GM19324 (cell line): ENCODE results near the gene SCYL3.
A peak's percentile ranks its signal among the peaks of the same experiment; 100 is the strongest.
"Not testable (repeated sequence)": the region's sequence is repeated elsewhere in the genome, so short reads cannot be mapped to it uniquely, and the experiment has no call there.

Experiments used
- ATAC-seq: cut with Tn5 transposase; IDR thresholded peaks from one replicate; pipeline ENCODE4 v1.9.1; 2021; ENCODE audit warnings: mild to moderate bottlenecking, moderate library complexity; ENCODE audit not compliant: unreplicated experiment, low FRiP score

Gene SCYL3

DNA sequence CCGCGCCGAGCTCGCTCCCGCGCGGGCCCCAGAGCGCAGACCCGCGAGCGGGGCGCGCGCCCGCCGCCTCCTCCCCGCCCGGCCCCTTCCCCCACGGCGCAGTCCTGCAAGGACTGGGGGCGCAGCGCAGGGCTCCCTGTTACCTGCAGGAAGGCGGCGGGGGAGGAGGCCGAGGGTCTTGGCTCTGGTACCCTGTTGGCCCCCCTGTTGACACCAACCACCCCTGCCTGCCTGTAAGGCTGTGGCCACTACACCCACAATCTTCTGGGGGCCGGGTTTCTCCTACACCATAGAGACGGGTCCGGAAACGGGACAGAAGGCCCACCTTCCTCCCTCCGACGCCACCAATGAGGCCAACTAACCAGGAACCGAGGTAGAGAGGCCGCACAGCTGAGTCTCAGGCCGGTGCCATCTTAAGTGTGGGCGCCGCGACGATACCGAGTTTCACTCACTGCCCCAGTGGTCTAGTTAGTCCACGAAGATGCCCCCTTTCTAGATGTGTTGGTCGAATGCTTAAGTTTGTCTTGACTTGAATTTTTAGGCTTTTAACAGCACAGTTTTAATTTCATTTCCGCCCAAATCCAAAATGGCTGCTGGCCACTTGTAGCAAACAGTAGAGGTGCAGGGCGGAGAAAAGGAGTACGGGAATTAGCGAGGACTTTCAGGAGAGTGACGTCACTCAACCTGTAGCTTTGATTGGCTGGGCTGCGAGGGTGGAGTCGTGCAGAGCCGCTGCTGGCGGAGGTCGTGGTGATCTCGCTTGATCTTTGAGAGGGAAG, at the start of gene SCYL3:
Gene SCYL3 (minus strand): TSS at position 252 of the 779 bp plus-strand sequence. CDS start 5,056 bp downstream, outside the sequence.
- peak; percentile 88 for ATAC-seq

- ATAC-seq = no peak
These were observed 48.5 kb upstream of the SCYL3 start for GRCh38 chr1:169941982-169942830.

DNA sequence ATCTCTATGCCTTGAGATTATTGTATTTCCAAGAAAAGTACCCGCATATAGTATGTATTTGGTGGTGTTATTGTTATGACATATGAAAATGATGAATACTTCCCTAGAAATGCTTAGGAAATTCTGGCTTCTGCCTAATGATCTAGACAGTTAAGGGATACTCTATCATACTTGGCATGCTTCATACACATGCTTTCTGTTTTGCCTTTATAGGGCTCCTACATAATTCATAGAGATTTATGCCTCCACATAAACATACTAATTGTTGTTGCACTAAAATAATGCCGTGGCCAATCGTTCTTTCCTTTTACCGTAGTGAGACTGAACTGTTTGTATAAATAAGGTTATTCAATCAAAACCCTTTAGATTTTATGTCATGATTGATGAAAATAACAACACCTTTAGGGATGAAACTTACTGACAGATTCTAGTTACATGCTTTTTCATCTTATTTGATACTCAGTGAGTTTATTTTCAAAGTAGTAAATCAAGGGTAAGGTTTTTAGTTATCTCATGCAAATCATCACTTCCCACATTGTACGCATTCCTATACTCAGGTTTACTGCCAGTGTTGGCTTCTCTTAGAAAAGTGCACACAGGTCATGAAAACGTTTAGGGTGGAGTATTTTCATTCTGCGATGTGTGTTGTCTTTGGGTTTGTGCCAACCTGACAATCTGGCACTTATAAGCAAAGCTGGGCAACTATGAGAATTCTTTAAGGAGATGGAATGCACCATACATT, 40.5 kb upstream of the SCYL3 start:
- no peak for ATAC-seq

GRCh38 chr1:169931795-169932231, 38.1 kb upstream of the SCYL3 start:
- ATAC-seq = no peak

GRCh38 chr1:169929210-169929526, 35.5 kb upstream of the SCYL3 start:
- ATAC-seq = no peak

DNA sequence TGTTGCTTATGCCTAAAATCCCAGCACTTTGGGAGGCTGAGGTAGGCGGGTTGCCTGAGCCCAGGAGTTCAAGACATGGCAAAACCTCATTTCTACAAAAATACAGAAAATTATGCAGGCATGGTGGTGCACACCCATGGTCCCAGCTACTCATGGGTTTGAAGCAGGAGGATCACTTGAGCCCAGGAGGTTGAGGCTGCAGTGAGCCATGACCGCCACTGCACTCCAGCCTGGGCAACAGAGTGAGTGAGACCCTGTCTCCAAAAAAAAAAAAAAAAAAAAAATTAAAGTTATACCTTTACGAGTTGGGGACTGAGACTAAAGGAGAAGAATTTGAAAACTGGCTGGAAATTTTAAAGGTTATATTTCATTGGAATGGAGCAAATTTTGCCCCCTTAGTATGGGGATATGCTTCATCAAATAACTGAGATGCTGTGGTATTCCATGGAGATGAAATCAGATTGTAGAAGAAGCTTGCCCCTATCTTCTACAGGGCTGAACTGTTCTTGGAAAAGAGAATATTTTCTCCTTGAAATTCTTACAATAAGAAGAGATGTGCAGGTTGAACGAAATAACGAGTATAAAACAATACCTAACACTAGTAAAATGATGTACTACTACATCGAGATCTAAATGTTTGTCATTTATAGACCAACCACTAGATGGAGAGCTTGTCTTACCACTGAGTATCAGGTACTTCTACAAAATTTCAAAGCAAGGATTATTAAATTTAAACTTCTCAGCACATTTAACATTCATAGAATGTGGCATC, 34.9 kb upstream of the SCYL3 start:
- no peak for ATAC-seq

DNA sequence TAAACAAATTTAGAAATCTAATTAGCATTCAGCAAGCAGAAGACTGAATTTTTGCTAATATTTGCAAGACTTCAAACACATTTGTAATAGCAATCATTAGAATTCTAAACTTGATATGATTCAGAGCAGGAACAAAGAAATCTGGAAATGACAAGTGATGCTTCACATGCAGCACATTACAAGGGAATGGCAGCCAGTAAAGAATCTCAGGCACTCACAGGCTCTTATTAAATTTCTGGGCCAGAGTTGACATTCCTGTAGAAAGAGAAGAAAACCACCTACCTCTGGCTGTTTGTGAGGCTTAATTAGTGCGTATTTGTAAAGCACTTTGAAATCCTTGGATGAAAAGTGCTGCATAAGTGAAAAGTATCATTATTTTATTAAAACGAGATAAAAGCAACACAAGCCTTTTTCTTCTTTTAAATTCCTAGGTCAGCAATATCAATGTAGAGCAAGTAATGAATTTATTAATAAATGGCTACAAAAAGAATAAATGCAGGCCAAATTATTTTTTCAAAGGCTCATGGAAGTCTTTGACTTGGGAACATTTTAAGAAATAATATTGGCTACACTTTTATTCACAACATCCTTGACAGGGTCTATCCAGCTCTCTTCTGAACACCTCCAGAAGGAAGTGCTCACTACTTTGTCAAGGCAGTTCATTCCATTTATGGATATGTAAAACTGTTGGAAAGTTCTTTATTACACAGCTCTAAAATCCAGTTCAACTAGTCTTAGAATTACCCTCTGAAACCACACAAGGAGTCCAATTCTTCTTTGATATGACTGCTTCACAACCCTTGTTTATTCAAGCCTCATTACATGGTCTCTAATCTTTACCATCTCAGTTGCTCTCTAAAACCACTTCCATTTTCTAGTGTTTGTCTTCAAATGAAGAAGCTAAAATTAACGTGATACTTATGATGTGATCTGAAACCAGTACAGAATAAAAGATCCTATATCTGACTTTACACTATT, 32.1 kb upstream of the SCYL3 start:
- no peak for ATAC-seq

- no peak for ATAC-seq
These were observed 31.1 kb upstream of the SCYL3 start for GRCh38 chr1:169924829-169925228.

DNA sequence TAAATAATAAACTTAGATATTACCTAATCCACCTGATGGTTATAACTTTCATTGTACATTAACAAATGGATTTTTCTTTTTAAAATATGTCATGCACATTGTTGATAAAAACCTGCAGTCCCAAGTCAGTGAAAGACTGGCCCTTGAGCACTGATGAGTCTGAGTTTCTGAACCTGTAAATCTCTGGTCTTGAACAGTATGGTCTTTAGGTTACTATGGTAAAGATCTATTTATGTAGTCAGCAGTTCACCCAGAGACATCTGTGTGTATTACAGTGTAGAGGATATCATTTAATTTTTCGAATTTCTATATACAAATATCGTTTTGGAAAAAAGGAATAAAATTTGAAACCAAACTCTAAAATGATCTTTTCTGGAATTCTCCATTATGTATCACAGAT, 30.4 kb upstream of the SCYL3 start:
- no peak for ATAC-seq

GRCh38 chr1:169921080-169921479, 27.4 kb upstream of the SCYL3 start:
- no peak for ATAC-seq

DNA sequence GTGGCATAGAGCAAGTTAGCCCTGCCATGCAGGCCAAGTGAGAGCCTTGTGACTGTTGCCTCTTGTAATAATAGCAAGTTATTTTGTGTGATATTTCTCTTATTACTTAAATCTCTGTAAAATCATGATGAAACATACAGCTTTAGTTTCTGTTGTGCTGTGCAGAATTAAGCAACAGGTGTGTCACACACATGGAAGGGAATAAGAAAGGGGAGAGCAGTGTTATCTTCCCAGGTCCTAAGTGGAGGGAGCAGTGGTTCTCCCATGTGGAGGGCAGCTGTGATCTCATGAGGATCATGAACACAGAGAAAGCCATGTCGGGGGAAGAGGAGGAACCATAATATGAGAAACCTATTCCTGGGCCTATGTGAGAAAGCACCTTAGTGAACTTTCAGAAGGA, 25.2 kb upstream of the SCYL3 start:
- no peak for ATAC-seq

- not testable (repeated sequence) for ATAC-seq
These were observed 24.5 kb upstream of the SCYL3 start for GRCh38 chr1:169918220-169918619.

- ATAC-seq = no peak
These were observed 21.5 kb upstream of the SCYL3 start for GRCh38 chr1:169915150-169915549.

DNA sequence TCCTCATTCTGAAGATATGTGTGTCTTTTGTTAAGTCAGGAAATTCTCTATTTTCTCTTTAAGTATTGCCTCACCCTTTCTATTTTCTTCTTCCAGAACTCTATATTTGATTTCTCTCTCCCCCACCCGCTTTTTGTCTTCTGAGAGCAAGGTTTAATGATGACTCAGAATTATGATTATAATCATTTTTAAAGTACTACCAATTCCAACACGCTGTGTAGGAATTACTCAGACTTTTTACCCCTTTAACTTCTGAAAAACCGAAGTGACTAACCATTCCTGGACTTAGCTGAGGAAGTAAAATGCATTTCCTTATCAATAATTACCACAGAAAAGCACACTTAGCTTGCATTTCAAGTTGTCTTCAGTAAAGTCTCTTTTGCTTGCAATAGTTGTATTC, 20.8 kb upstream of the SCYL3 start:
- no peak for ATAC-seq

DNA sequence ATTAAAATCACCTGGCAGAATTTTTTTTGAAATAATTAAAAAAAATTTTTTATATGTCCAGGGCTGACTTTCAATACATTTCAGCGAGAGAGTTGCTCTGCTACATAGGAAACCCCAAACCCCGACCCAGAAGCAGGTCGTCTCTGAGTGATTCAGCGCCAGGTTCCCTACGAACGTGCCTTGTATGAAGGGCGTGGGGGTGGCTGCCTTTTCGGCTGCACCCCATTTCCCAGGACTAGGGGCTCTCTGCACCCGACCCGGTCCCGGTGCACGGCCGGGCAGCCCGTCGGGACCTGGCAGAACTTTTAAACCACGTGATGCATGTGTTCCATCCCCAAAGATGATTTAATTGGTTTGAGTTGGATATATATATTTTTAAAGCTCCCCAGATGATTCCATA, 15.8 kb upstream of the SCYL3 start:
- ATAC-seq = no peak

- no peak for ATAC-seq
These were observed 13.2 kb upstream of the SCYL3 start for GRCh38 chr1:169906938-169907337.

GRCh38 chr1:169904834-169905233, 11.1 kb upstream of the SCYL3 start:
- ATAC-seq = no peak

- no peak for ATAC-seq
These were observed 9.1 kb upstream of the SCYL3 start for GRCh38 chr1:169902751-169903150.

- ATAC-seq = no peak
These were observed 7.4 kb upstream of the SCYL3 start for GRCh38 chr1:169901115-169901514.
